Nucleus accumbens (tissue), 56 donors: ENCODE results near the gene COL23A1.

Source experiments
- DNase-seq, 56 donors: peaks; one replicate each; lab custom pipeline; 2025; lab: John Stamatoyannopoulos, UW

Gene COL23A1

DNA sequence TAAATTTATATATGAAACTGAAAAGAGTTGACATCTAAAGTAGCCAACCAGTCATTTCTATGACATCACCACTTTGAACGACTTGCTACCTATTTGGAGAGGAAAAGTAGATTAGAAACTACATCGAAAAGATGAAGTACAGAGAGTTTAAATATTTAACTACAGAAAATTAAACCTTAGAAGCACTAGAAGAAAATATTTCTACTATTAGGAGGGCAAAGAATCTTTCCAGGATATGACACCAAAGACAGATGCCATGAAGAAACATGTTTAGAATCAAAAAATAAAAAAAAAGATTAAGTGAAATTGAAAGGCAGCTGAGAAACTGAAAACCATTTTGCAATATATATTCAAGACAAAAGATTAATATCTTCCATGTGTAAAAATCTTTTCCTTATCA, 144.7 kb downstream of the COL23A1 start:
- DNase-seq, result no peak

DNA sequence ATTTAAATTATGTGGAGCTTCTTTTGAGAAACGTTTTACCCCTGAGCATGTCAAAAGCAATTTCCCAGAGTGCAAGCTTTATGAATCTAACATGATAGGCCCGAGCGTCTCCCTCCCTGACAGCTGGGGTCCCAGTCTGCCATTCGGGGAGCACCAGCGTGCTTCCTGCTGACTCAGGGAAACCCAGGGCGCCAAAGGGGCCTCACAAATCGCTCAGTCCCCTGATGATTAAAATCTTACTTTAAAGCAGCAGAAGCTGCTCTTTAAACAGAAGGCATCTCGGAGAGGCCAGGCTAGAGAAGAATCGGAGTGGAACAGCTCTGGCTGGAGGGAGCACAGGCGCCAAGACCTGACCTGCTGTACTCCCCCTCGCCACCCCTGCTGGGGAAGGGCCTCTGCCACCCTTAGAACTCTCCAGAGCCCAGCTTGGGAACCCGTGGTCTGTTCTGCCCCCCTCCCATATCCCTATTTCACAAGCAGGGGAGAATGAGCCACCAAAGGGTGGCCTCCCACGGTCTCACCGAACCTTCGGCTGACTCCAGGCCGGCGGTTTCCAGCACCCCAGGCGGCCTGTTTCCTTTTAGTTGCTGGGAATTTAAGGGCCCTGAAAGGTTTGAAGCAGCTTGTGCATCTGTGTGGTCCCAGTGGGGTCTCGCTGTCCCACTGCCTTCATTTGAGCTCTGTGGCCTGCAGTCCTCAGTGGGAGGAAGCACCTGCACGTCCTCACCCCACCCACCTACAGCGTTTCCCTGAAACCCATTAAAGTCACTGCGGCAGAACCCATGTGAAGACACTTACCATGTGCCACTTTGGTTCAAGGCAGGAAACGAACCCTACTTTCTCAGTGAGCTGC, 147.6 kb downstream of the COL23A1 start:
- DNase-seq, result no peak

DNA sequence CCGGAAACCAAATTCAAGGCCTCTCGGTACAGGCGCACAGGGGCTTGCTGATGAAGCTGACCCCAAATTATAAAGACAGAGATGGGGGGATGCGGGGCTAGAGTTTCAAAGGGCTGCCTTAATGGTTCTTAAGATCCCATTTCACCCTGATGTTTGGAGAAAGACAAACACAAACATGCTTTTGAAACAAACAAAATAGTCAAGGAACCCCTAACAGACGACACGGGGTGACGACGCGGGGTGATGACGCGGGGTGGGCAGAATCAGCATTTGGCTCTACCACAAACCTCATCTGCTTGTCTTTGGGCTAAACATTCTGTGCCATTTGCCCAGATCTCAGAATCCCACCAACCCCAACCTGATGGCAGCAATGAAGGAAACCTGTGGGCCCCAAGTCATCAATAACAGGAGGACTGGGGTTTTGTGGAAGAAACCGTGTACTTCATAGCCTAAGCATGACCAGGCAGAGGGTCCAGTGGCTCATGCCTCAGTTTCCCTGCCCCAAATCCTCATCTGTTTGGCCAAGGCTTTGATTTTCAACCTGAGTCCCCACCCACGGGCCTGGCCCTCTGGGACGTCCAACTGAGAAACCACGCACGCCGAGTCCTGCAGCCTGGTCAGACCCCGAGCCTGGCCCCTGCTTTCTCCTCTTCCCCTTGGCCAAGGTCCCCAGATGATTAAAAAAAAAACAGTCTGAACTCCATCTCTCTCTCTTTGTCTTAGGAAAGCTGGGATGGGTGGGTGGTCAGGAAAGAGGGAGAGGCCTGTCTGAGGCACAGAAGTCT, 148.5 kb downstream of the COL23A1 start:
- DNase-seq, result no peak

DNA sequence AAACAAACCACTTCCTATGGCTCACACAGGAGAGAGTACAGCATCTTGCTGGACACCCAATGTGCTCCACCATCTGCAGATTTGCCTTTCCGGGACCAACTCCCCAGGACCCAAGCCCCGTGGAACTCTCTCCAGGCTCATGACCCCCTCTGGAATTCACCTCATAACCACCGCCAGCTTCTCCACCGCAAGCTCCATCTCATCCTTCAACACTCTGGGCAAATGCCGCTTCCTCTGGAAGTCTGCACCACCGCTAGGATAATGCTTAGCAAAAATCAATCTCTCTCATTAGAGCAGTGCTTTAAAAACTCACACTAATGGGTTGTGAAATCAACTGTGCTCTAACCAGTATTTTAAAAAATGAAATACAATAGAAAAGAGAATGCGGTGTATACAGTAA, 150.0 kb downstream of the COL23A1 start:
- DNase-seq, result no peak

DNA sequence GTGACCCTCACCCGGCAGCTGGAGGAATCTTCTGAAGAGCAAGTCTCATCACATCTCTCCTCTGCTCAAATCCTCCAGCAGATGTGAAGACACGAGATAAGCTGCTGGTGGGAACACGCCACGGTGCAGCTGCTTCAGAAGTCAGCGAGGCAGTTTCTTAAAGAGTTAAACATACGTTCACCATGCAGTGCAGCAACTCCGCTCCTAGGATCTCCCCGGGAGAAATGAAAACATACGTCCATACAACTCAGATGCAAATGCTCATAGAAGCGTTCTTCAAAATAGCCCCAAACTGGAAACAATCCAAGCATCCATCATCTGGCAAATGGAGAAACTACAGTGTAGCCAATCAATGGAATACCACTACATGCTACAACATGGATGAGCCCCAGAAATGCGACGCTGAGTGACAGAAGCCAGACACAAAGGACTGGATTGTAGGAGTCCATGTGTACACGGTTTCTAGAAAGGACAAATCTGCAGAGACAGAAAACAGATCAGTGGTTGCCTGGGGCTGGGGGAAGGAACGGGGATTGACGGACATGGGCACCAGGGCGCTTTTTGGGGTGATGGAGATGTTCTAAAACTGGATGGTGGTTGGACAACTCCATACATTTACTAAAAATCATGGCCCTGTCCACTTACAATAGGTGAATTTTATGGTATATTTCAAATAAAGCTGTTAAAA, 150.6 kb downstream of the COL23A1 start:
- DNase-seq, result no peak

DNA sequence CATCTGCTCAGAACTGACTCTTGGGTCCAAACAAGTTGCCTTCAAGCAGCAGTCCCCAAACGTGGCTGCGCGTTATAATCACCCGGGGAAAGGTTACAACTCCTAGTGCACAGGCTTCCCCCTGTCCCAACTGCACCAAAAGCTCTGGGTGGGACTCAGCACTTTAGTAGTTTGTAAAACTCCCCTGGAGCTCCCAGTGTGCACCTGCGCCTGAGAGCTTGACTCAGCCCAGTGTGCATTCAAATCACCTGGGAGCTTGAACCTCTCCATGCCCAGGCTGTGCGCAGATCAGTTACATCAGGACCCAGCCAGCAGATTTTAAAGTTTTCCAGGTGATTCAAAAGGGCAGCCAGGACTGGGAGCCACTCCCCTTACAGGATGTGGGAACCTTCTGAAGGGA, 151.4 kb downstream of the COL23A1 start:
- DNase-seq, result no peak

DNA sequence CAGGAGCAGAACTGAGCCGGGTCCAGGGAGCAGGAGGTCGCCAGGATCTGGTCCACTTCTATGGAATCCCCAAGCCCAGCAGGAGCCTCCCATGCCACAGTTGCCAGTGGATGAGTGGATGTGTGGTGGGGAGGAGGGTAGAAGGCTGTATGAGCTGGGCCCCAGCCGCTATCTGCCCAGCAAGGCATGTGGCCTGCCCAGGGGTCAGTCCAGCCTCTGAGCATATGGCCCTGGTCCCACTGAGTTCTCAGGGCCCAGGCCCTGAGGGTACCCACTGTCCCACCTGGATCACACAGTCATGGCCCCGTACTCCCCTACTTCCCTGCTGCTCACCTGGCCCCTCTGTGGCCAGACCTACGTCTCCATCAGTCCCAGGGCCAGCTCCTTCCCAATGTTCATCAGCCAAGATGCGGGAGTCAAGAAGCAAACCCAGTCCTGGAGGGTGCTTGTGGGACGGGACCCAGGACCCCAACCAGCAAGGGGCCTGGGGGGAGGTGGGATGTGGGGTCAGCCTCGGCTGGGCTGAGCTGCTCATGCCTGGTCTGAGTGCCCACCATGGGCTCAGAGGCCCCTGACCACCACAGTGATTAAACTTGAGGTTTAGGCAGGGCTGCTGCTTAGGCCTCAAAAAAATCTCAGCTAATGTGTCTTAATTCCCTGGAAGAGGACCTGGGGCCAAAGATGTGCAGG, 152.7 kb downstream of the COL23A1 start:
- DNase-seq, result no peak

DNA sequence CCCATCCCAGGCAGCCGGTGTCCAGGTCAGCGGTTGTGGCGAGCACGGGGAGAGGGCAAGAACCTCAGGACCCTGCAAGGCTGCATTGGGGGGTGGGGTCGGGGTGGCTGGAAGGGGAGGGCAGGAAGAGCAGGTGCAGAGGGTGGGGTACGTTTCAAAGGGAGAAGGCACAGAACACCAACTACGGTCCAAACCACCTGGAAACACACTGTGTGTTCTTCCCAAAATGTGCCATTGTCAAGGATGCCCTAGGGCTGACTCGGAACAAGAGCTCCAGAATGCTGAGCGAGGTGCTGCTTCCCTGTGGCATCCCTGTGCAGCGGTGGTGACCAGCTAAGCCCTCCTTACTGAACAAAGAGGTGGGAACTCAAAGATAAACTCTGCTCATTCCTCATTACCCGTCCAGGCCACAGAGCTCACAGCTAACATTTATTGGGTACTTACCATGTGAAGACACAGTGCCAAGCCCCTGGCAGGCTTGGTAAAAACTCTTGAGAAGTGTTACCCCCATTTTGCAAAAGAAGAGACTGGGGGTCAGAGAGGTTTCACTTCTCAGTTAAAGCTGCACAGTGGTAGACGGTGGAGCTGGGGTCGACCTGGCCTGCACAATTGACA, 153.8 kb downstream of the COL23A1 start:
- DNase-seq, result no peak

DNA sequence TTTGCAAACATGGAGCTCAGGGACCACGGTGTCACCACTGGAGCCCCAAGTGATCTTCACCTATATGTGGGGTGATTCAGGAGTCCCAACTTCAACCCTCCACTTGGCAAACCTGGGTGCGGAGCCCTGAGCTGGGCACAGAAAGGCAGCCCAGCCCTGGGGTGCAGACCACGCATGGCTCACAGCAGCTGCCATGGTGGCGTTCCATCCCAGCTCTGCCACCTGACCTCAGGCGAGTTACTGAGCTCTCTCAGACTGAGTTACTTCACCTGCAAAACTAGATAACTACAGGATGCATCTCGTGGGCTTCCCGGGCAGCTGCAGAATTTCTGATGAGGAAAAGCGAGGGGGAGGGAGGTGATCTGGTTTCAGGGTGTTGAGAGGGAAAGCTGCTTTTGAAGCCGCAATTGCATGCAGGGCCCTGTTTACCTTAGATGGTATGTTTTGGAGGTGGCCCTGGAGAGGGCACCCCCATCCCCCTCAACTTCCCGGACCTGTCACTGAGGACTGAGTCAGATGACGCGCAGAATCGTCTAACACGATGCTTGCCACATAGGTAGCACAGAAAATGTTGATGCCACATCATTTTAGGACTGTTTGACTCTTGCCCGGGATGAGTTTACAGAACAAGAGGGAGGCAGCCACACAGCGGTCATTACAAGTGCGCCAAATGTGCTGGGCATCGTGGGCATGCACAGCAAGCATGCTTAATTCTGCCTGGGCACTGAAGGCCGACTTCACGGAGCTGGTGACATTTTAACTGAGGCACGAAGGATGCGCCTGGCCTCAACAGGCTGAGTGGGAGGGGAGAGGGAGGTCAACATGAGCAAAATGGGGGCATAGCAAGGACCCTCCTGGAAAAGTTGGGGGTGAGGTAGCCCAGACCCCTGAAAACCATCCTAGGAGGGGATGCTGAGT, 154.6 kb downstream of the COL23A1 start:
- DNase-seq, result no peak

DNA sequence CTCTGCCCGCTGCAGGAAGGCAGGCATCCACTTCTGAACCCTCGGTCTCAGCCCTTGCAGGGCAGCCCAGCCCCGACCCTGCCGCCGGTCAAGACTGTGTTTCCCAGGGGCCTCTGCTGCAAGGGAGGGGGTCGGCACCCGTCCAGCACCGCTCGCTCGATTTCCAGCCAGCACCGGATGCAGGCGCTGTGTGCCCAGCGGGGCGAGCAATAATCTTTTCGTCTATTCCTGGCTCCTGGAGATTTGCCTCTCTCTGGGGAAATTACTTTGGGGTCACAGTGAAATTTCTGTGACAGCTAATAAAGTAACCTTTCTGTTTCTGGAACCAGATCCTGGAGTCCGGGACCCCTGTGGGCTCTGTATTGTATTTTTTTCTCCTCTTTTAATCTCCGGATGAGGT, 155.3 kb downstream of the COL23A1 start:
- peak in 28 of 56 donors; percentile 3 to 72 (median 32) for DNase-seq

DNA sequence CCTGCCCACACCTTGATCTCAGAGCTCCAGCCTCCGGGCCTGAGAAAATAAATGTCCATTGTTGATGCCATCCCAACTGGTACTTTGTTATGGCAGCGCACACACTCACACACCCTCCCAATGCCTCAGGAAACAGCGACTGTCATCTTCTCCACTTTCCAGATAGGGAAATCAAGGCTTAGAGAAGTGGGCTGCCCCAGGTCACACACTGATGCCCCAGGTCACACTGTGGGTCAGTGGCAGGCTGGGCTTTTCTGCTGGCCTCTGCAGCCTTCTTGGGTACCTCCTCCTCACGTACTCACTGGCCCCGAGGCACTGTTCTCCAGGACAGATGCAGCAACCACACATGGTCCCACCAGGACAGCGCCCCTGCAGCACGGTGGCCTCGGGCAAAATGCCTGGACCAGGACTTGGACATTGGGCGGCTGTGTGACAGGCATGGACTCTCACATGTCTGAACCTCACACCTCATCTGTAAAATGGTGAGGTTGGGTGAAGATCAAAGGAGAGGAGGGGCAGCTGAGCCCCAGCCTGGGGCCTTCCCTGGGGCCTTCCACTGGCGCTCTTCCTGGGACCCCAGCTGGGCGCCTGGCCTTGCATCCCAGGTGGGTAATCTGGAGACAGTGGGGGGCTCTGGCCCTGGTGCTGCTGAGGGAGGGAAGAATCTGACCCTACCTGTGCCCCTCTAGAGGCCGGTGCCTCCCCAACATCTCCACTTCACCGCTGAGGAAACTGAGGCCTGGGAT, 156.0 kb downstream of the COL23A1 start:
- DNase-seq, result no peak

DNA sequence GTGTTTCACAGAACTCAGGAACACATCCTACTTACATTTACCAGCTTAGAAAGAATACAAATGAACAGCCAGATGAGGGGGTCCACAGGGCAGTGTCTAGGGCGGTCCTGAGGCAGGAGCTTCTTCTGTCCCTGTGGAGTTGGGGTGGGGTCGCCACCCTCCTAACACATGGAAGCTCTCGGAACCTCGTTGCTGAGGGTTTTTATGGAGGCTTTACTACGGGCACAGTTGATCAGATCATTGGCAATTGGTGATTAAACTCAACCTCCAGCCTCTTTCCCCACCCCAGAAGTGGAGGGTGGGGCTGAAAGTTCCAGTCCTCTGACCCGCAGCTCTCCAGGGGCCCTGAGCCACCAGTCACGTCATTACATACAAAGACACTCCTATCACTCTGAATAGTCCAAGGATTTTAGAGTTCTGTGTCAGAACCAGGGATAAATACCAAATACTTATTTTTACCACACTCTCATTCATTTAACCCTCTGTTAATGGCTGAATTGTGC, 156.9 kb downstream of the COL23A1 start:
- DNase-seq, result no peak

DNA sequence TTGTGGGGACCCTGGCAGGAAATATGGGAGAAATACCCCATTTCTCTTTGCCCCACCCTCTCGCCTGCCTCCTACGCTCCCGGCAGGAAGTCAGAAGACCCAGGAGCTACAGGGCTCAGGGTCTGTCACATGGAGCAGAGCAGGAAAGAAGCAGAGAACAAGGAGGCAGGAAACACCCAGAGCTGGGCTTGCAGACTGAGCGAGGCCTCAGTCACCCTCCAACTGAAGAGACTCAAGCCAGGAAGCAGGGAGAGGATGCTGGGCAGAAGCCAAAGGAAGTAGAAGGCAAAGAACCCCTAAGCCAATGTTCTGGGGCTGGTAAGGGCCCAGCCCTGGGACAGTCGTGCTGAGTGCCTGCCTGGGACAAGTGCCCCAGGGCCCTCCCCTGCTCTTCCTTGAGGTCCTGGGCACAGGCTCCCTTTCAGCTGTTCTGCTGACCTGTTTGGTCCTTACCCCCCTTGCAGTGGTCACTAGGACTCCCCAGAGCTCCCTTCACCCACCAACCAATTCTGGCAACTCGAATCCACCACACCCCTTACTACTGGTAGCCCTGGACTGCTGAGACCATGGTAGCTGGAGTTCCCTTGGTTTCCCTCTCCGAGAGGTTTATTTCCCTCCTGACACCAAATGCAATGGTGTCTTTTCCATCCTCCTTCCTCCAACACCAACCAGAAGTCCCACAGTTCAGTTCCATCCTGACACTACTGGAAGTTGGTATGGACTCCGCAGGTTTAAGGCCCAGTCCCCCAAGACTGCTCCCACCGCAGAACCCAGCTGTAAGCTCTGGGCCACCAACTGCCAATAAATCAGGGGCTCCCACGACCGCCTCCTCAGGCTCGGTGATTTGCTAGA, 157.5 kb downstream of the COL23A1 start:
- no peak for DNase-seq

DNA sequence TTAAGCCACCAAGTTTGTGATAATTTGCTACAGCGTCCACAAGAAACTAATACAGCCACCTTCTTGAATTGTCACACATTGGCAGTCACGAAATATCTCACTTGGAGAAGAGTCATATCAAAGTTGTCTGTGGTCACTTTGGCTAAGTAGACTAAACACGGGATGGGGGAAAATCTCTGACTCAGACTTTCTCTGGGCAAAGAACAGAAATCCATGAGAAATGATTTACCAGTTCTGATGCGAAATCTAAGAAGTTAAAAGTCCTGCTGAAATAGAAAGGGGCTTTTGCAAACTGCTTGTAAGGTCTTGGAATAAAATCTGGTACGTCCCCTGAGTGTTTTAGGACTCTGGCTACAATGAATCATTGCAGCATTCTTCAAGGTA, 158.4 kb downstream of the COL23A1 start:
- DNase-seq, result no peak

DNA sequence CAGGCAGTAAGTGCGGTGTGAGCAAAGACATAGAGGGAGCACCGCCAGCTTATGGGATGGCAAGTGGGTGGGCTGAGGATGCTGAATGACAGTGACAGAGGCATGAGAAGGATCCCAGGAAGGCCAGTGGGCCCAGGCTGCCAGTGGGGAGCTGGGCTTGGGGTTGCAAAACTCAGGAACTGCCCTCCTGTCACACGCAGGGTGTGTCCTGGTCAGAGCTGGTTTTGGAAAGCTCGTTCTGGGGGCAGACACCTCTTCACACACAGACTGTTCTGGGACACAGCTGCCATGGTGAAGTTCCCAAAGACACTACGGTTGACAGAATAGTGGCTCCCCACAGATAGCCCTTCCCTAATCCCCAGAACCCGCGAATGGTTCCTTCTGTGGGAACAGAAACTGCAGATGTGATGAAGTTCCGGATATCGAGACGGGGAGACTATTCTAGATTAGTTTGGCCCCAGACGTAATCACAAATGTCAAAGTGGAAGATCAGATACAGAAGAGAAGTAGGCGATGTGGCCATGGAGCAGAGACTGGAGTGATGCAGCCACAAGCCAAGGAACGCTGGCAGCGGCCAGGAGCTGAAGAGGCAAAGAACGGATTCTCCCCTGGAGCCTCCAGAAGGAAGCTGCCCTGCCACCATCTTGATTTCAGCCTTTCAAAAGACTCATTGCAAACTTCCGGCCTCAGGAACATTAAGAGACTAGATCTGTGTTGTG, 159.0 kb downstream of the COL23A1 start:
- DNase-seq, result no peak

DNA sequence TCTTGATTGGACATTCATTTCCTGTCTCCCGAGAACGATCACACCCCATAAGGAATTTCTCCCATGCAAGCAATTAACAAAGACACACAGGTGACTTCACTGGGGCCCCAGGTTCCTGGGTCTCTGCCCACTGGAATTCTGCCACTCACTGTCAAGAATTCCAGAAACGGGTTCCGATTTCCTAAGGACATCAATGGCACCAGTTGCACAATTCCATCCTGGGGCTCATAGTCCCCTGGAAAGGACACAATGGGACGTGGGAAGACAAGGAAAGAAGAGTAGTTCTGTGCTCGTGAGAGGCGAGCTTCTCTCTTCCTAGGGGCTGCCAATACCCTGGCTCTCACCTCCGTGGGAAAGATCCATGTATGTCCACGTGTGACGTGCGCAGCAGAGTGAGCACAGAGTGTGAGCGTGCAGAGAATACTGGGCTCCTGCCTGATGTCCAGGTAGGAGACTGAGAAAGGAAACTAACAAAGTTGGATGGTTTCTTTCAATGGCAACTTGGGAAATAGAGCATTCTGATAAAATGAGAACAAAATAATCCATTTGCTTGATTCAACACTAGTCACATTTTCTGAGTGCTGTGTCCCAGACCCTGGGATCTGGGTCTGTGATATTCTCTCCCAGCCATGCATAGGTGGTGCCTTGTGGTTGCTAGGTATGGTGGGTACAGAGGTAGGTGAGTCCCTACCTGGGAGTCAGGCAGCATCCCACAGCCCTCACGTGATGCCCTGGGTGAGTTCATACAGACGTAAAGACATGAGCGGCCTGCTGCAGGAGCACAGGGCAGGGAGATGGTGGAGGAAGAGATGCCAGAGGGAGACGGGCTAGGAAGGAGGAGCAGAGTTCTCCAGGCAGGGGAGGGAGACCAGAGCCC, 159.8 kb downstream of the COL23A1 start:
- DNase-seq, result no peak
